ENCODE data around the gene SYNCRIP.
"Not testable (repeated sequence)": the region's sequence is repeated elsewhere in the genome, so short reads cannot be mapped to it uniquely, and the experiment has no call there.

Gene SYNCRIP

DNA sequence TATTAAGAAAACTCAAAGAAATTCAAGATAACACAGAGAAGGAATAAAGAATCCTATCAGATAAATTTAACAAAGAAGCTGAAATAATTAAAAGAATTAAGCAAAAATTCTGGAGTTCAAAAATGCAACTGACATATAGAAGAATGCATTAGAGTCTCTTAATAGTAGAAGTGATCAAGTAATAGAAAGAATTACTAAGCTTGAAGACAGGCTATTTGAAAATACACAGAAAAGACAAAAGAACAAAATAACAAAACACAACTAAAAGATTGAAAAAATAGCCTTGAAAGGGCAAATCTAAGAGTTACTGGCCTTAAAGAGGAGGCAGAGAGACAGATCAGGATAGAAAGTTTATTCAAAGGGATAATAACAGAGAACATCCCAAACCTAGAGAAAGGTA lies 61.1 kb downstream of the SYNCRIP start:
- H3K9ac ChIP-seq (ENCODE audit: low read length in 5 of 5): no peak overlapping the region
- H3K36me3 ChIP-seq (ENCODE audit: control insufficient read depth in 5 of 5, insufficient read depth in 5 of 5, low read length in 5 of 5): peaks cover 2 to 13% (median 3%) of the 10 kb centered on the region in 5 donors
- no peak overlapping the region for H3K4me3 ChIP-seq (ENCODE audit: low read depth in 1 of 5, low read length in 5 of 5)
- H3K9me3 ChIP-seq (ENCODE audit: control insufficient read depth in 5 of 5, low read length in 5 of 5): peaks cover 0 to 6% (median 0%) of the 10 kb centered on the region in 5 donors
- no peaks in the 10 kb centered on the region for H3K27me3 ChIP-seq (ENCODE audit: control insufficient read depth in 5 of 5, insufficient read depth in 4 of 5, low read length in 5 of 5)
- no peak overlapping the region for H3K27ac ChIP-seq (ENCODE audit: low read depth, low read length)
- H3K4me1 ChIP-seq (ENCODE audit: control insufficient read depth in 5 of 5, insufficient read depth in 5 of 5, low read length in 5 of 5): peaks cover 0 to 4% (median 0%) of the 10 kb centered on the region in 5 donors

DNA sequence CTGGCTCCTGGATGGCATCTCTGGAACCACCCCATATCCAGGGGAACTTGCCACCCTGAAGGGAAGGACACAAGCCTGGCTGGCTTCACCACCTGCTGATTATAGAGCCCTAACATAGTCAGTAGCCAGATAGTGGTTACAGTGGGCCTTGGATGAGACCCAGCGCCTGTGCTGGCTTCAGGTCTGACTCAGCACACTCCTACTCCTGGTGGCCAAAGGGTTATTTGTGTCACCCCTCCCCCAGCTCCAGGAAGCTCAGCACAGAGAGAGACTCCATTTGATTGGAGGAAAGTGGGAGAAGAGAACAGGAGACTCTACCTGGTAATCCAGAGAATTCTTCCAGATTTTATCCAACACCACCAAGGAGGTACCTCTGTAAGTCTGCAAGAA lies 61.8 kb downstream of the SYNCRIP start:
- Histone ChIP-seq H3K4me3 (ENCODE audit: low read depth in 1 of 5, low read length in 5 of 5) (no peak overlapping the region), H3K27ac (ENCODE audit: low read depth, low read length) (no peak overlapping the region), H3K27me3 (ENCODE audit: control insufficient read depth in 5 of 5, insufficient read depth in 4 of 5, low read length in 5 of 5) (no peaks in the 10 kb centered on the region), H3K9me3 (ENCODE audit: control insufficient read depth in 5 of 5, low read length in 5 of 5) (peaks cover 0 to 6% (median 0%) of the 10 kb centered on the region in 5 donors), H3K9ac (ENCODE audit: low read length in 5 of 5) (no peak overlapping the region), H3K4me1 (ENCODE audit: control insufficient read depth in 5 of 5, insufficient read depth in 5 of 5, low read length in 5 of 5) (peaks cover 0 to 5% (median 0%) of the 10 kb centered on the region in 5 donors), H3K36me3 (ENCODE audit: control insufficient read depth in 5 of 5, insufficient read depth in 5 of 5, low read length in 5 of 5) (peaks cover 2 to 13% (median 3%) of the 10 kb centered on the region in 5 donors)

DNA sequence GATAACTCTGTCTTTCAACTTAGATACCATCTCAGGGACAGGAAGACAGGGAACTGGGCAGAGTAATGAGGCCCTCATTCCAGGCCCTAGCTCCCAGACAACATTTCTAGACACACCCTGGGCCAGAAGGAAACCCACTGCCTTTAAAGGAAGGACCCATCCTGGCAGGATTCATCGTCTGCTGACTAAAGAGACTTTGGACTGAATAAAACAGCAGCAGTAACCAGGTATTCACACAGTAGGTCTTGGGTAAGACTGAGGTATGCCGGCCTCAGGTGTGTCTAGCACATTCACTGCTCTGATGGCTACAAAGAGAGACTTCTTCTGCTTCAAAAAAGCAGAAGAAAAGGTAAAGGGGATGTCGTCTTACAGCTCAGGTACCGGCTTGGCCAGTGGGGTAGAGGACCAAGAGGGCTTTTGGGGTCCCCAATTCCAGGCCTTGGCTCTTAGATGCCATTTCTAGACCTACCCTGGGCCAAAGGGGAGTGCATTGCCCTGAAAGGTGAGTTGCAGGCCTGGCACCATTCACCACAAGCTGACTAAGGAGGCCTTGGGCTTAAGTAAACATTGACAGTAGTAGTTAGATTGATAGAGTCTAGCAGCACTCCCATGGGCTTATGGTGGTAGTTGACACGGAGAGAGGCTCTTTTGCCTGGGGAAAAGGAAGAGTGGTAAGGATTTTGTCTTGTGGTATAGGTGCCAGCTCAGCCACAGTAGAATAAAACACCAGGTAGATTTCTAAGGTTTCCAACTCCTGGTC lies 62.4 kb downstream of the SYNCRIP start:
- Histone ChIP-seq H3K9me3 (ENCODE audit: control insufficient read depth in 5 of 5, low read length in 5 of 5) (peaks cover 0 to 6% (median 0%) of the 10 kb centered on the region in 5 donors), H3K4me3 (ENCODE audit: low read depth in 1 of 5, low read length in 5 of 5) (no peak overlapping the region), H3K27me3 (ENCODE audit: control insufficient read depth in 5 of 5, insufficient read depth in 4 of 5, low read length in 5 of 5) (no peaks in the 10 kb centered on the region), H3K9ac (ENCODE audit: low read length in 5 of 5) (no peak overlapping the region), H3K27ac (ENCODE audit: low read depth, low read length) (no peak overlapping the region), H3K4me1 (ENCODE audit: control insufficient read depth in 5 of 5, insufficient read depth in 5 of 5, low read length in 5 of 5) (peaks cover 0 to 5% (median 0%) of the 10 kb centered on the region in 5 donors), H3K36me3 (ENCODE audit: control insufficient read depth in 5 of 5, insufficient read depth in 5 of 5, low read length in 5 of 5) (peaks cover 2 to 13% (median 3%) of the 10 kb centered on the region in 5 donors)

DNA sequence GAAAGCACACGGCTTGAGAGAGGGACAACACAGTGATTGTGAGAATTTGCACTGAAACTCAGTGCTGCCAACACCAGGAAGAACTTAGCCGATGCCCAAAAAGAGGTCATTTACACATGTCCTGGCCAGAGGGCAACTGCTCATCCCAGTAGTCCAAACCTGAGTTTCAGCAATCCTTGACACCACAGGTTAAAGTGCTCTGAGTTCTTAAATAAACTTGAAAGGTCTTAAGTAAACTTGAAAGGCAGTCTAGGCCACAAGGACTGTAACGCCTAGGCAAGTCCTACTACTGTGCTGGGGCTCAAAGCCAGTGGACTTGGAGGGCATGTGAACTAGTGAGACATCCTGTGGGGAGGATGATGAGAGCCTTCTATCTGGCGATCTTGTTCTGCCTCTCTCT lies 63.1 kb downstream of the SYNCRIP start:
- peaks cover 0 to 5% (median 0%) of the 10 kb centered on the region in 5 donors for H3K4me1 ChIP-seq (ENCODE audit: control insufficient read depth in 5 of 5, insufficient read depth in 5 of 5, low read length in 5 of 5)
- H3K27ac ChIP-seq (ENCODE audit: low read depth, low read length): no peak overlapping the region
- H3K9ac ChIP-seq (ENCODE audit: low read length in 5 of 5): no peak overlapping the region
- H3K36me3 ChIP-seq (ENCODE audit: control insufficient read depth in 5 of 5, insufficient read depth in 5 of 5, low read length in 5 of 5): peaks cover 2 to 13% (median 3%) of the 10 kb centered on the region in 5 donors
- H3K27me3 ChIP-seq (ENCODE audit: control insufficient read depth in 5 of 5, insufficient read depth in 4 of 5, low read length in 5 of 5): no peaks in the 10 kb centered on the region
- no peak overlapping the region for H3K4me3 ChIP-seq (ENCODE audit: low read depth in 1 of 5, low read length in 5 of 5)
- peaks cover 0 to 6% (median 0%) of the 10 kb centered on the region in 5 donors for H3K9me3 ChIP-seq (ENCODE audit: control insufficient read depth in 5 of 5, low read length in 5 of 5)

DNA sequence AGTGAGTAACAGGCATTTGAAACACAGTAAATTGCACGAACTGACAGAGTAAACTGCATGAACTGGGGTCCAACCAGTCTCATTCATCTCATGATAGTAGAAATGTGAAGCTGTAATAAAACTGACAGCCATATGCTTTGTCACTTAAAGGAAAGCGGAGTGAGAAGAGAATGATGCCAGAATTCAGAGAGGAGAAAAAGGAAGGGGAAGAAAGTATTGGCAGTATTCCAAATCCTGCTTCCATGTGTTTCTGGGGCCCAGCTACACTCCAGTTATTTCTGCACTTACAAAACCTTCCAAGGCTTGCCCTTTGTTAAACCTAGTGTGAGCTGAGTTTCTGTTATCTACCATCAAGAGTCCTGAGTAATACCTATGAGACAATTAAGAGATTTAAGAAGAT lies 66.2 kb downstream of the SYNCRIP start:
- Histone ChIP-seq H3K4me1 (ENCODE audit: control insufficient read depth in 5 of 5, insufficient read depth in 5 of 5, low read length in 5 of 5) (peaks cover 0 to 5% (median 0%) of the 10 kb centered on the region in 5 donors), H3K27ac (ENCODE audit: low read depth, low read length) (no peak overlapping the region), H3K36me3 (ENCODE audit: control insufficient read depth in 5 of 5, insufficient read depth in 5 of 5, low read length in 5 of 5) (peaks cover 4 to 17% (median 7%) of the 10 kb centered on the region in 5 donors), H3K27me3 (ENCODE audit: control insufficient read depth in 5 of 5, insufficient read depth in 4 of 5, low read length in 5 of 5) (no peaks in the 10 kb centered on the region), H3K9me3 (ENCODE audit: control insufficient read depth in 5 of 5, low read length in 5 of 5) (no peaks in the 10 kb centered on the region), H3K9ac (ENCODE audit: low read length in 5 of 5) (no peak overlapping the region), H3K4me3 (ENCODE audit: low read depth in 1 of 5, low read length in 5 of 5) (no peak overlapping the region)

DNA sequence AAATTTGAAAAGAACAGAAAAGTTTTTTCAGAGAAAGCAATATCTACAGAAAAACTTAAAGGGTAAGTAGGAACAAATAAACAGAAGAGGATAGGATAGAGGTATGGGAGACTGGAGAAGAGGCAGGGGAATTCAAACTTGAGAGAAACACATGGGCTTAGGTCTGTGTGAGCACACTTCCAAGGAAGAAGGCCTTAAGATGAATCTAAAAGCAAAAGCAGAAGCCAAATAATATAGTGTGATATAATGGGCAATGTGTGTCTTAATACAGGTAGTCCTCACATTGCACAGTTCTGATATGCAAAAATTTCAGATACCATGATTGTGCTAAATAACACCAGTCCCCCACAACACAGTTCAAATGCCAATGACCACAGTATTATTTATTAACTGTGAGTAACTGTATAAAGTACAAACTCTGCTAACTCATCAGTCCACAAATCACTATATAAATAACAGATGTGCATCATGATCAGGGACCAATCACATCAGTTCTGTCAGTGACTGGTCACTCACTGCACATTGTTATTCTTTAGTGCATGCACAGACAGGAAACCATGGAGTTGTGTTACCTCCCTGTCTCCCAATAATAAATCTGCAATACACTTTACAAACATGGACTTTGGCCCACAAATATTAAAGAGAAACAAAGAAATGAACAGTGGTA lies 67.6 kb downstream of the SYNCRIP start:
- Histone ChIP-seq H3K9me3 (ENCODE audit: control insufficient read depth in 5 of 5, low read length in 5 of 5) (no peaks in the 10 kb centered on the region), H3K4me1 (ENCODE audit: control insufficient read depth in 5 of 5, insufficient read depth in 5 of 5, low read length in 5 of 5) (peaks cover 0 to 5% (median 0%) of the 10 kb centered on the region in 5 donors), H3K27me3 (ENCODE audit: control insufficient read depth in 5 of 5, insufficient read depth in 4 of 5, low read length in 5 of 5) (no peaks in the 10 kb centered on the region), H3K4me3 (ENCODE audit: low read depth in 1 of 5, low read length in 5 of 5) (no peak overlapping the region), H3K9ac (ENCODE audit: low read length in 5 of 5) (no peak overlapping the region), H3K36me3 (ENCODE audit: control insufficient read depth in 5 of 5, insufficient read depth in 5 of 5, low read length in 5 of 5) (peaks cover 6 to 17% (median 8%) of the 10 kb centered on the region in 5 donors), H3K27ac (ENCODE audit: low read depth, low read length) (no peak overlapping the region)

DNA sequence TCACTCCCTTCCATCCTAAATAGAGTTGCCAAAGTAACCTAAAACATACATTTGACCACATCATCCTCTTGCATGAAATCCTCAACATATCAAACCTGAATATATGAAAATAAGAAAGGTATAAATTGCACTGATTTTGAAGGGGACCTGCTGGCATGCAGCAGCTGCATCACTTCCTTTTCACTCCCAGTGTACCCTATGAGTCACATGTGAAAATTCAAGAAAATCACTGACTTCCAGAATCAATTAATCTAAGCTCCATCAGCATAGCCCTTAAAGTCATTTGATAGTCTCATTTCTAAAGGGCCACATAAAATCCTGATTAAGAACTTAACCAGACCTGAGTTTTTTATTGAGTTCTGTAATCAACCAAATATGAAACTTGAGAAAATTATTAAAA lies 73.4 kb downstream of the SYNCRIP start:
- H3K4me3 ChIP-seq (ENCODE audit: low read depth in 1 of 5, low read length in 5 of 5): no peak overlapping the region
- no peak overlapping the region for H3K27ac ChIP-seq (ENCODE audit: low read depth, low read length)
- H3K36me3 ChIP-seq (ENCODE audit: control insufficient read depth in 5 of 5, insufficient read depth in 5 of 5, low read length in 5 of 5): peaks cover 4 to 14% (median 11%) of the 10 kb centered on the region in 5 donors
- peaks cover 0 to 3% (median 0%) of the 10 kb centered on the region in 5 donors for H3K4me1 ChIP-seq (ENCODE audit: control insufficient read depth in 5 of 5, insufficient read depth in 5 of 5, low read length in 5 of 5)
- H3K9ac ChIP-seq (ENCODE audit: low read length in 5 of 5): no peak overlapping the region
- no peaks in the 10 kb centered on the region for H3K9me3 ChIP-seq (ENCODE audit: control insufficient read depth in 5 of 5, low read length in 5 of 5)
- H3K27me3 ChIP-seq (ENCODE audit: control insufficient read depth in 5 of 5, insufficient read depth in 4 of 5, low read length in 5 of 5): no peaks in the 10 kb centered on the region

DNA sequence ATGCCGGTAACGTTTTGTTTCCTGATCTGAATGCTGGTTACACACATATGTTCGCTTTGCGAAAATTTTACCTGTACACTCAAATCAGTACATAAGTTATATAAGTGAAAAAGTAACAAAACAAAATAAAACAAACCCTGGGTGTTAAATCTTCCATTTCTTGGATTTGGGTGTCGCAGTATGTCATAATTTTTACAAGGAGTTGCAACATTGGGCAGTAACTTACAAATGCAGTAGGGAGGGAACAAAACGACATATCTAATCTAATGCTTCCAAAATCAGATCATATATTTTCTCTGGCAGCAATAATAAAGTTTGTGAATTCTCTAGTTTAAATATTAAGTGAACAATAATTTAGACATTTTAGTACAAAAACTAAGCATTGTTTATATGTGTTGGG lies 74.3 kb downstream of the SYNCRIP start:
- peaks cover 0 to 3% (median 0%) of the 10 kb centered on the region in 5 donors for H3K4me1 ChIP-seq (ENCODE audit: control insufficient read depth in 5 of 5, insufficient read depth in 5 of 5, low read length in 5 of 5)
- no peak overlapping the region for H3K4me3 ChIP-seq (ENCODE audit: low read depth in 1 of 5, low read length in 5 of 5)
- no peaks in the 10 kb centered on the region for H3K9me3 ChIP-seq (ENCODE audit: control insufficient read depth in 5 of 5, low read length in 5 of 5)
- H3K9ac ChIP-seq (ENCODE audit: low read length in 5 of 5): no peak overlapping the region
- H3K36me3 ChIP-seq (ENCODE audit: control insufficient read depth in 5 of 5, insufficient read depth in 5 of 5, low read length in 5 of 5): peaks cover 4 to 14% (median 11%) of the 10 kb centered on the region in 5 donors
- H3K27ac ChIP-seq (ENCODE audit: low read depth, low read length): no peak overlapping the region
- H3K27me3 ChIP-seq (ENCODE audit: control insufficient read depth in 5 of 5, insufficient read depth in 4 of 5, low read length in 5 of 5): no peaks in the 10 kb centered on the region

DNA sequence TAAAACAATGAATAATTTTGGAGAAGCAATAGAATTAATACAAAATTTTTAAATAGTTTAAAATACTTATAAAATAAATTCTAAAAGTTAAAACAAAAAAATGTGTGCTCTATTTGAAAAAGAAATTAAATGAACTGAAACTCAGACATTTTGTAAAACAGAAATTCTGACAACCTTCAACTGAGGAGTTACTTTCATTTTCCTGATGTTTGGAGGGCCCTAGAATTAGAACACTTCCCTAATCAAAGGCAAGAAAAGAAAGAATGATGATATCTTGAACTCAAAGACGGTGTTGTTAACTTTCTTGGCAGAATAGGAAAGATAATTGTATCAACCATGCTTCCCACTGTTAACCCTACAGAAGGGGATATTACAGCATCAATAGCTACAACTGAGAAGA lies 77.0 kb downstream of the SYNCRIP start:
- Histone ChIP-seq H3K9ac (ENCODE audit: low read length in 5 of 5) (no peak overlapping the region), H3K27ac (ENCODE audit: low read depth, low read length) (no peak overlapping the region), H3K9me3 (ENCODE audit: control insufficient read depth in 5 of 5, low read length in 5 of 5) (no peaks in the 10 kb centered on the region), H3K27me3 (ENCODE audit: control insufficient read depth in 5 of 5, insufficient read depth in 4 of 5, low read length in 5 of 5) (no peaks in the 10 kb centered on the region), H3K36me3 (ENCODE audit: control insufficient read depth in 5 of 5, insufficient read depth in 5 of 5, low read length in 5 of 5) (peaks cover 0 to 16% (median 6%) of the 10 kb centered on the region in 5 donors), H3K4me1 (ENCODE audit: control insufficient read depth in 5 of 5, insufficient read depth in 5 of 5, low read length in 5 of 5) (peaks cover 0 to 3% (median 0%) of the 10 kb centered on the region in 5 donors), H3K4me3 (ENCODE audit: low read depth in 1 of 5, low read length in 5 of 5) (no peak overlapping the region)

DNA sequence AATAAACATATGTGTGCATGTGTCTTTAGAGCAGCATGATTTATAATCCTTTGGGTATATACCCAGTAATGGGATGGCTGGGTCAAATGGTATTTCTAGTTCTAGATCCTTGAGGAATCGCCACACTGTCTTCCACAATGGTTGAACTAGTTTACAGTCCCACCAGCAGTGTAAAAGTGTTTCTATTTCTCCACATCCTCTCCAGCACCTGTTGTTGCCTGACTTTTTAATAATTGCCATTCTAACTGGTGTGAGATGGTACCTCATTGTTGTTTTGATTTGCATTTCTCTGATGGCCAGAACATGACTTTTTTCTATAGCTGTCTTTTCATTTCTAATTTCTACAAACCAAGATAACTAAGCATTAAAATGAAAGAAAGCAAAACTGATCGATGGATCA lies 78.5 kb downstream of the SYNCRIP start:
- not testable (repeated sequence) for H3K9ac ChIP-seq (ENCODE audit: low read length in 5 of 5); H3K4me3 ChIP-seq (ENCODE audit: low read depth in 1 of 5, low read length in 5 of 5); H3K4me1 ChIP-seq (ENCODE audit: control insufficient read depth in 5 of 5, insufficient read depth in 5 of 5, low read length in 5 of 5); H3K27me3 ChIP-seq (ENCODE audit: control insufficient read depth in 5 of 5, insufficient read depth in 4 of 5, low read length in 5 of 5); H3K9me3 ChIP-seq (ENCODE audit: control insufficient read depth in 5 of 5, low read length in 5 of 5); H3K27ac ChIP-seq (ENCODE audit: low read depth, low read length)
- H3K36me3 ChIP-seq (ENCODE audit: control insufficient read depth in 5 of 5, insufficient read depth in 5 of 5, low read length in 5 of 5): peaks cover 4 to 18% (median 10%) of the 10 kb centered on the region in 5 donors
